SK-N-SH treated with all-trans-retinoic acid at 6 μM for 48 hours (cell line): Measurements from ENCODE around the gene DPM1.

Source experiments
- ATAC-seq: fragments of 200-7000 bp; cut with Tn5 transposase; 3 replicates; pipeline ENCODE4 v1.9.1; 2020; ENCODE audit warnings: mild to moderate bottlenecking, moderate library complexity
- ARNTL ChIP-seq: fragments of 450-650 bp; formaldehyde crosslinking; IDR thresholded peaks from 2 replicates; pipeline ENCODE4 v1.5.0; 2020; ENCODE audit warnings: low read depth, mild to moderate bottlenecking, moderate library complexity, borderline replicate concordance
- BACH2 ChIP-seq: fragments of 250-450 bp; sonication (Bioruptor Pico); IDR thresholded peaks from 2 replicates; pipeline ENCODE4 v1.9.0; 2021; ENCODE audit warnings: mild to moderate bottlenecking, borderline replicate concordance
- CSDC2 ChIP-seq: fragments of 250-450 bp; sonication (Bioruptor Pico); IDR thresholded peaks from 2 replicates; pipeline ENCODE4 v1.5.0; 2020; ENCODE audit warnings: mild to moderate bottlenecking, moderate library complexity
- CSRNP3 ChIP-seq: fragments of 250-450 bp; sonication (Bioruptor Pico); IDR thresholded peaks from 2 replicates; pipeline ENCODE4 v1.5.1; 2021; ENCODE audit warnings: mild to moderate bottlenecking, moderate library complexity
- ESRRG ChIP-seq: fragments of 250-450 bp; sonication (Bioruptor Pico); IDR thresholded peaks from 2 replicates; pipeline ENCODE4 v1.6.1; 2021; ENCODE audit warnings: mild to moderate bottlenecking
- GLIS3 ChIP-seq: fragments of 250-450 bp; sonication (Bioruptor Pico); IDR thresholded peaks from 2 replicates; pipeline ENCODE4 v1.5.0; 2020; ENCODE audit warnings: mild to moderate bottlenecking, moderate library complexity
- ISL1 ChIP-seq: fragments of 250-450 bp; sonication (Bioruptor Pico); IDR thresholded peaks from 2 replicates; pipeline ENCODE4 v2.1.2; 2022; ENCODE audit warnings: mild to moderate bottlenecking, moderate library complexity
- OSR1 ChIP-seq: fragments of 250-450 bp; sonication (Bioruptor Pico); IDR thresholded peaks from 2 replicates; pipeline ENCODE4 v1.8.0; 2022; ENCODE audit warnings: moderate library complexity, mild to moderate bottlenecking, inconsistent platforms
- PATZ1 ChIP-seq: fragments of 250-450 bp; sonication (Bioruptor Pico); IDR thresholded peaks from 2 replicates; pipeline ENCODE4 v1.8.0; 2020; ENCODE audit warnings: mild to moderate bottlenecking, moderate library complexity, borderline replicate concordance
- POU6F1 ChIP-seq: fragments of 250-450 bp; sonication (Bioruptor Pico); IDR thresholded peaks from 2 replicates; pipeline ENCODE4 v1.8.0; 2021; ENCODE audit warnings: low read depth, mild to moderate bottlenecking, moderate library complexity, borderline replicate concordance
- PPARA ChIP-seq: fragments of 250-450 bp; sonication (Bioruptor Pico); IDR thresholded peaks from 2 replicates; pipeline ENCODE4 v1.5.0; 2020; ENCODE audit warnings: mild to moderate bottlenecking, borderline replicate concordance
- RARB ChIP-seq: fragments of 250-450 bp; sonication (Bioruptor Pico); IDR thresholded peaks from 2 replicates; pipeline ENCODE4 v1.8.0; 2021; ENCODE audit warnings: mild to moderate bottlenecking, moderate library complexity
- SNAI2 ChIP-seq: fragments of 250-450 bp; sonication (Bioruptor Pico); IDR thresholded peaks from 2 replicates; pipeline ENCODE4 v1.5.0; 2020; ENCODE audit warnings: mild to moderate bottlenecking, moderate library complexity
- TCF4 ChIP-seq: fragments of 250-450 bp; sonication (Bioruptor Pico); IDR thresholded peaks from 2 replicates; pipeline ENCODE4 v1.8.0; 2021; ENCODE audit warnings: mild to moderate bottlenecking, moderate library complexity, borderline replicate concordance
- TOX ChIP-seq: fragments of 250-450 bp; sonication (Bioruptor Pico); IDR thresholded peaks from 2 replicates; pipeline ENCODE4 v1.8.0; 2021; ENCODE audit warnings: mild to moderate bottlenecking, moderate library complexity, borderline replicate concordance
- ZC3H10 ChIP-seq: fragments of 250-450 bp; sonication (Bioruptor Pico); IDR thresholded peaks from 2 replicates; pipeline ENCODE4 v1.5.1; 2021; ENCODE audit warnings: mild to moderate bottlenecking, moderate library complexity
- ZFP3 ChIP-seq: fragments of 250-450 bp; sonication (Bioruptor Pico); IDR thresholded peaks from 2 replicates; pipeline ENCODE4 v1.5.0; 2020; ENCODE audit warnings: mild to moderate bottlenecking, moderate library complexity
- ZFP30 ChIP-seq: fragments of 450-650 bp; formaldehyde crosslinking; IDR thresholded peaks from 2 replicates; pipeline ENCODE4 v1.5.0; 2022; ENCODE audit warnings: mild to moderate bottlenecking, moderate library complexity
- ZNF565 ChIP-seq: fragments of 450-650 bp; formaldehyde crosslinking; conservative IDR thresholded peaks from 2 replicates; pipeline ENCODE4 v1.5.0; 2020; ENCODE audit warnings: low read depth, mild to moderate bottlenecking, moderate library complexity
- ZNF70 ChIP-seq: fragments of 450-650 bp; formaldehyde crosslinking; IDR thresholded peaks from 2 replicates; pipeline ENCODE4 v1.5.0; 2020; ENCODE audit warnings: mild to moderate bottlenecking, moderate library complexity
- ZNF8 ChIP-seq: fragments of 450-650 bp; formaldehyde crosslinking; IDR thresholded peaks from 2 replicates; pipeline ENCODE4 v1.5.0; 2020; ENCODE audit warnings: mild to moderate bottlenecking, moderate library complexity

DPM1 gene

GRCh38 chr20:50943069-50943468, 15.3 kb downstream of the DPM1 start:
- TF ChIP-seq OSR1 (CRISPR knock-in tag), result no peak
- no peak for TF ChIP-seq POU6F1 (CRISPR knock-in tag)
- no peak for TF ChIP-seq SNAI2
- no peak for TF ChIP-seq PPARA (CRISPR knock-in tag)
- TF ChIP-seq BACH2 (CRISPR knock-in tag), result no peak
- no peak for TF ChIP-seq ARNTL (CRISPR knock-in tag)
- TF ChIP-seq CSDC2 (CRISPR knock-in tag), result no peak
- TF ChIP-seq GLIS3 (CRISPR knock-in tag), result no peak
- ATAC-seq, result no peak

- ATAC-seq, result no peak
- TF ChIP-seq GLIS3 (CRISPR knock-in tag), result no peak
- TF ChIP-seq ZFP3 (CRISPR knock-in tag), result no peak
- no peak for TF ChIP-seq ZNF565 (CRISPR knock-in tag)
- TF ChIP-seq TCF4 (CRISPR knock-in tag), result no peak
- TF ChIP-seq ARNTL (CRISPR knock-in tag), result no peak
- no peak for TF ChIP-seq RARB (CRISPR knock-in tag)
- no peak for TF ChIP-seq PPARA (CRISPR knock-in tag)
- no peak for TF ChIP-seq ZNF8 (CRISPR knock-in tag)
- TF ChIP-seq POU6F1 (CRISPR knock-in tag), result no peak
- TF ChIP-seq TOX (CRISPR knock-in tag), result no peak
- TF ChIP-seq ZNF70 (CRISPR knock-in tag), result no peak
- TF ChIP-seq ISL1 (CRISPR knock-in tag), result no peak
- no peak for TF ChIP-seq ZFP30 (CRISPR knock-in tag)
Measured at GRCh38 chr20:50933589-50933988, 24.7 kb downstream of the DPM1 start.

- ATAC-seq, result no peak
- TF ChIP-seq TCF4 (CRISPR knock-in tag) (no peak), ESRRG (CRISPR knock-in tag) (no peak), CSRNP3 (no peak), OSR1 (CRISPR knock-in tag) (no peak), POU6F1 (CRISPR knock-in tag) (no peak), ZC3H10 (CRISPR knock-in tag) (no peak), ISL1 (CRISPR knock-in tag) (no peak), CSDC2 (CRISPR knock-in tag) (no peak), GLIS3 (CRISPR knock-in tag) (no peak), ARNTL (CRISPR knock-in tag) (no peak), SNAI2 (no peak), PATZ1 (CRISPR knock-in tag) (no peak), ZNF565 (CRISPR knock-in tag) (no peak), BACH2 (CRISPR knock-in tag) (no peak), ZFP3 (CRISPR knock-in tag) (no peak), ZNF8 (CRISPR knock-in tag) (no peak)
Measured at GRCh38 chr20:50932691-50933280, 25.5 kb downstream of the DPM1 start.
